HPDE6-E6E7 (cell line): ENCODE data around the gene CLK4.
"Not testable (repeated sequence)": the region's sequence is repeated elsewhere in the genome, so short reads cannot be mapped to it uniquely, and the experiment has no call there.

Experiments
- DNase-seq: peaks from one replicate; pipeline ENCODE4 v3.0.0; 2011; ENCODE audit warnings: missing footprints; ENCODE audit errors: extremely low spot score

CLK4 gene

DNA sequence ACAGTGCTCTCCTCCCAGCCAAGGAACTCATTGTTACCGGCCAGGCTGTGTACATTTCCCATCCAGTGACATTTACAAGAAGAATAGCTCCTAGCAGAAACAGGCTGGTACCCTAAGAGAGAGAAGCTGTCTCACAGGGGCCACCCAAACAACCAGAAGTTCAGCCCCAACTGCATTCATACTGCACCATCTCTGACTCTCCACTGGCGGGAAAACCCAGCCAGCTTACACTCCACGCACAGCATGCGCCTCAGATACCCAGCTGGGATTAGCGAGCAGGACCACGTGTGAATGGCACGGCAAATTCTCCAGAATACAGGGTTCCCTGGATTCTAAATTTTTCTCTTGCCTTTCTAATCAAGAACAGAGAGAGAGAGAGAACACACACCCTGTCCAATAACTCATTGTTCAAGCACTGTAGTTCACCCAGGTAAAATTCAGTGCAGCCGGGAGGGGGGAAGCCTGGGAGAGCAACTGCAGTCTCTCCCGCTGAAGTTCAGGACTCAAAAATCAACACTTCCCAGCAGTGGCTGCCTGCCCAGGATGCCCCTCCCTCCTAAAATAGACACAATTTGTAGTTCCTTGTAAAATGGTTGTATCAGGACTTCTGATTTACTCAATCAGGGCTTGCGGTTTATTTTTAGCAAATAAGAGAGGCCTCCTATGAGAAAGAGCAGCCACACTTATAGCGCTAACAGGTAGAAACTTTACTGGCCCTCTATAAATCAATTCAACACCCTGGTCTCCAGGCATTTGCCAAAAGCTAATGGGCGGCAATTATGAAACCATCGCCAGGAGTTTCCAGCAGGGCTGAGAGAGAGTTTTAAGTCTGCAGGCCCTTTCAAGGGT is 38.9 kb downstream of the CLK4 start:
- no peak for DNase-seq

DNA sequence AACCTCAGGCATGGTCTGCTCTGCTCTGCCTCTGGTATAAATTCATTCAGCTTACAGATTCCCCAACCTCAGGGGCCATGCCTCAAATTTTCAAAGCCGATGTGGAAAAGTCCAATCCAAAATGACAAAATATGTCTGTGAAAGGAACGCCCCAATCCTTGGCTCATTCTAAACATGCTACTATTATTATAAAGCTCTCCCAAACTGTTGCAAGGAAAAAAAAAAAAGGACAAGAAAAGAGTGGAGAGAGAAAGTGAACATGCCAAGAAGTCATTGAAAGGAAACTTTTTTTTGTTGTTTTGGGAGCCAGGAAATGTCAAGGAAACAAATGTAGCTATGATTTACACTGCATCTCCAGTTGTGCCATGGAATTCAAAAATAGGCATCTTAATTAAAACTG is 40.5 kb downstream of the CLK4 start:
- DNase-seq, result no peak

DNA sequence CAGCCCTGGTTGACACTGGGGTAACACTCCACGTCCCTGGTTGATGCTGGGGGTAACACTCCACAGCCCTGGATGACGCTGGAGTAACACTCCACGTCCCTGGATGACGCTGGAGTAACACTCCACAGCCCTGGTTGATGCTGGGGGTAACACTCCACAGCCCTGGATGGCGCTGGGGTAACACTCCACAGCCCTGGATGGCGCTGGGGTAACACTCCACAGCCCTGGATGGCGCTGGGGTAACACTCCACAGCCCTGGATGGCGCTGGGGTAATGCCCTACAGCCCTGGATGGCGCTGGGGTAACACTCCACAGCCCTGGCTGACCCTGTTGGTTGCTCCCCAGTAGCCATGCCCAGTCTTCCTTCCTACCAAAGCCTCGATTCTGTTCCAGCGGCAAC is 41.4 kb downstream of the CLK4 start:
- DNase-seq, result not testable (repeated sequence)

DNA sequence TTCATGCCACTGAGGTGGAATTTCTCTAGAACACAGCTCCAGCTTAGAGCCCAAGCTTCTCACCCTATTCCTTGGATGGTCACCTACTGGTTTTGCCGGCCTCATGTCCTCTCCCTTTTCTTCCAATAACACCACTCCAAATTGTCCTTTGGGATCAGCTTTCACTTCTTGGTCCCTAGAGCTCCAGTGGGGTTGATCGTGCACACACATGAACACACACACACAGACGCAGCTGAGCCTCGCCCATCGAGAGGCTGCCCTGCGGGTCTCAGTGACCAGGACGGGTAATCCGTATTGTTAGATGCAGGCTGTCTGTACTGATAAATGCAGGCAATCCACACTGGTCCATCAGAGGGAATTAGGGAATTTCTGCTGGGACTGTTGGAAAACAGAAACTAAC is 43.6 kb downstream of the CLK4 start:
- no peak for DNase-seq

DNA sequence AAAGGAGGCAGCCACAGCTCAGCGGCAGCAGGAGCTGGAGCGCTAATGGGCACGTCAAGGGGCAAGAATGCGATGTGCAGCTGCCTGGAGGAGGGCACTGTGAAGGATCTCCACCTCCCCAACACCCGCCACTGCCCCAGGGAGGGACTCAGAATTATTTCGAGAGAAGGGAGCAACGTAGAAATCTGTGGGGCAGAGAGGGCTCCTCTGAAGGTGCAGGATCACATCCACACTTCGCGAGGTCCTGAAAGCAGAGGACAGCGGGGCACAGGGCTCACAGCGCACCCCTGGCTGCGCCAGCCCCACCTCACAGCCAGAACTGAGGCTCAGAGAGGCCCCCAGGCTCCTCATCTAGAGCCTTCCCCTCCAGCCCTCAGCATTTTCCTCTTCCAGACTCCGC is 44.6 kb downstream of the CLK4 start:
- no peak for DNase-seq

DNA sequence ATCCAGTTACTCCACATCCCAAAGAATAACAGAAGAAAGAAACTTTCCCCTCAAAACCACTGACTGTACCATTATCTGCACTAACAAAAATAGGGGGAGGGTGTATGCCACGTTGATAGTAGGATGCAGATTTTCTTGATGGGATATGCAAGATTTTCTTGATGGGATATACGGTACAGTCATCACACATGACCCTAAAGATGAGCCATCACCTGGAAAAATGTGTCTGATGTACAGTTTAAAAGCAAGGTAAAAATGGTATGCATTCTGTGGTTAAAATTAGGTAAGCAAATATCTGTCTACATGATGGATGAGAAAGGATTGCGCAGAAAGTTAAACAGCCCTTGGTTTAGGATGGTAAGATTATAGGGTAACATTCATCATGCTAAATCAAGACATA is 45.2 kb downstream of the CLK4 start:
- no peak for DNase-seq

DNA sequence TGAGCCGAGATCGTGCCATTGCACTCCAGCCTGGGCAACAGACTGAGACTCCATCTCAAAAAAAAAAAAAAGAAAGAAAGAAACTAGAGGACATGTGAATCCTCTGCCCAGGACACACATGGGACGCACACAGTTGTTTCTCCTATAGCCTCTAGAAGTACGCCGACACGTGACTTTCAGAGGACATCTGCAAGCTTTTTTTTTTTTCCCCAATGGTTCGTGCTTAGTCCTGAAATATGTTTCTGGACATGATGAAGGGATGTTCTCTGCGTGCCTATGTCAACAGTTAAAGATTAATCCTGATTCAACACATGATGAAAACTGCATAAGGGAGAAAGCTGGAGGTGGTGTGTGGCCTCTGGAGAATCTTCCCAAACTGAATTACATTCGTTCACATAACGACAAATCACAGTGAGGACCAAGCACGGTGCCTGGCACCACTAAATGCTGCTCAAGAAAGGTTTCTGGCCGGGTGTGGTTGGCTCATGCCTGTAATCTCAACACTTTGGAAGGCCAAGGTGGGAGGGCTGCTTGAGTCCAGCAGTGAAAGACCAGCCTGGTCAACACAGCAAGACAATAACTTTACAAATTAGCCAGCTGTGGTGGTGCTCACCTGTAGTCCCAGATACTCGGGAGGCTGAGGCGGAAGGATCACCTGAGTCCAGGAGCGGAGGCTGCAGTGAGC is 46.4 kb downstream of the CLK4 start:
- no peak for DNase-seq

DNA sequence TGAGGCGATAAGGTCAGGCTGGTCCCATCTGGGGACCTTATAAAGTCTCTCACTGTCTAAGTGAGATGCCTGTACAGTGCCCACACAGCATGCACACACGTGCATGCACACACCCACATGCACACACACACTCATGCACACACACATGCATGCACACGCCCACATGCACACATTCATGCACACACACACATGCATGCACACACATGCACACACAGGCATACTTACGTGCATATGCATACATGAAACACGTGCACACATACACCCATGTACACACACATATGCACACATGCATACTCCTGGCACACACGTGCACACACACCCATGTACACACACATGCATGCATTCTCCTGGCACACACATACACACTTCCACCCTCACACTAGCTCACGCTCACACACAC is 48.9 kb downstream of the CLK4 start:
- no peak for DNase-seq

DNA sequence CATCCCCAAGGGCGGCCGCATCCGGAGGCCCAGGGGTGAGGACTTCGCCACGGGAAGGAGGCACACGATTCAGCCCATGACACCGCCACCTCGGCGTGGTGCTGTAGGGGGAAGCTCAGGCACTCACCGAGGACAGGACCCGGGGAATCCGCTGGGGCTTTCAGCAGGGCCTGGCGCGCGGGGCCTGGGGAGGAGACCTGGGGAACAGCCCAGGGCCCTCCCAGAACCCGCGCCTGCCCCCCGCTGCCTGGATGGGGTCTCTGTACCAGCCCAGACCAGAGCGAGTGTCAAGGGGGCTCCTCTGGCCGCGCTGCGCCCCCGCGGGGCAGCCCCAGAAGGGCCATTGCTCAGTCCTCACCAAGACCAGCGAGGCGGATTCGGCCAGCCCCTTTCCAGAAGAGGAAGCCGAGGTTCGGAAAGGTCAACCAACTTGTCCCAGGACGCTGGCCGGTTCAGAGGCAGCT is 49.4 kb downstream of the CLK4 start:
- no peak for DNase-seq

DNA sequence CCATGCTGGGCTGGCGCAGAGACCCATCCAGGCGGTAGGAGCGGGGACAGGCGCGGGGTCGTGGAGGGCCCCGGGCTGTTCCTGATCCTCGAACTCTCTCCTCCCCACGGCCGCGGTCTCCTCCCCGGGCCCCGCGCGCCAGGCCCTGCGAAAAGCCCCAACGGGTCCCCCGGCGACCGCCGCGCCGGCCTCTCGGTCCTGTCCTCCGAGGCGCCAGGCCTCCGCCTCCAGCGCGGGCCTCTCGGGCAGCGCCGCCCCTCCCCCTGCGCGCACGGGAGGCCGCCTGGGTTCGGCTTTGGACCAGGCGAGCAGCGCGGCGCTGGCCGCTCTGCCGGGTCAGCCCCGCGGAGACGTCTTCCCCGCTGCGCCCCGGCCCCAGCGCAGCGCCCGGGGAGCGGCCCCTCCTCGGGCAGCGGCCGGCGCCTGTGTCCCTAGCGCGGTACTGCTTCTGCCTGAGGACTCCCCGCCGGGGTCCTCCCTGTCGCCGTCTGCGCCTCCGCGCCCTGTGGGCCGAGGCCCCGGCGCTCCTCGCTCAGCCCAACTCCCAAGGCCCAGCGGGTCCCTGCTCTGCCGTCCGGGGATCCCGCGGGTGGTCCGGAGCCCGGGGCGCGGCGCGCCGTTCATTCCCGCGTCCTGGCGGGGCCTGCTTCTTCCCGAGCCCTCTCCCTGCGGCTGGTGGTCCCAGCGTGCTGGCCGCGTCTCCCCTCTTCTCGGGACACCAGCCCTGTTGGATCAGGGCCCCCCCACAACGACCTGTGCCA is 50.1 kb downstream of the CLK4 start:
- no peak for DNase-seq

DNA sequence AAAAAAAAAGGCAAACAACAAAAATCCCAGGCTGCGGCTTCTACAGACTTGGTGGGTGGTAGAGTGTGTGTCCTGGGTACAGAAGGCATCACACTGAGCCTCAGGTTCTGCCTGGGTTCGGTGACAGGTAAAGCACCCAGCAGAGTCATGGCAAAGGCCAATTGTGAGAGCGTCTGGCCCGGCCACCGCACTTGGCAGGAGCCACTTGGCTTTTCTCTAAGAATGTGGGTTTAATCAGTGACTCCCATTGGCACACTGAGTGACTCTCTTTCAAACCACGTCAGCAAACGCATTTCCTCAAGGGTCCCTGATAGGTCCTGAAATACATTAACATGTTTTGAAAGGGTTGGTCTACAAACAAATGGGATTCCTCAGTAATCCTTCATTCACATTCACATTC is 53.6 kb downstream of the CLK4 start:
- no peak for DNase-seq

DNA sequence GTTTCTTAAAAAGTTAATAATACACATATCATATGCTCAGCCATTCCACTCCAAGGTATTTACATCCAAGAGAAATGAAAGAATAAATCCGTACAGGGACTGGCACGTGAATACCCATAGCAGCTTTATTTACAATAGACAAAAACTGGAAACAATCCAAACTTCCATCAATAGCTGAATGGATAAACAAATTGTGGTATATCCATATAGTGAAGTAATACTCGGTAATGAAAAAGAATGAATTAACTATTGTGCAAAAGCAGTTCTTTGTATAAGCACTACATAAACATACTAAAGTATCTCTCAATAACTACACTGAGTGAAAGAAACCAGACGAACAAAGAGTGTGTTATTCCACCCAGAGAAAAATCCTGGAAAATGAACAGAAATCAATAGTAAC is 54.2 kb downstream of the CLK4 start:
- no peak for DNase-seq

DNA sequence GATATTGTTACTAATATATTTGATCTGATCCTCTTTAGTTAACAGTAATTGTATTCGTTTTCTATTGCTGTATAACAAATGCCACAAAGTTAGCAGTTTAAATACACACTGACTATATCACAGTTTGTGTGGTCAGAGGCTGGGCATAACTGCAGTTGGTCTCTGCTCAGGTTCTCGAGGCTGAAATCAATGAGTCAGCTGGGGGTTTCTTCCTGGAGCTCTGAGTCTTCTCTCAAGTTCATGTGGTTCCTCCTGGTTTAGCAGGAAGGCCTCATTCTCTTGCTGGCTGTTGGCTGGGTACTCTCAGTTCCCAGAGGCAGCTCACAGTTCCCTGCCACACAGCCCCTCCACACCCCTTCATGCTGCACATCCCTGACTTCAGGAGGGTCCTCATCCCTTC is 57.4 kb downstream of the CLK4 start:
- no peak for DNase-seq

DNA sequence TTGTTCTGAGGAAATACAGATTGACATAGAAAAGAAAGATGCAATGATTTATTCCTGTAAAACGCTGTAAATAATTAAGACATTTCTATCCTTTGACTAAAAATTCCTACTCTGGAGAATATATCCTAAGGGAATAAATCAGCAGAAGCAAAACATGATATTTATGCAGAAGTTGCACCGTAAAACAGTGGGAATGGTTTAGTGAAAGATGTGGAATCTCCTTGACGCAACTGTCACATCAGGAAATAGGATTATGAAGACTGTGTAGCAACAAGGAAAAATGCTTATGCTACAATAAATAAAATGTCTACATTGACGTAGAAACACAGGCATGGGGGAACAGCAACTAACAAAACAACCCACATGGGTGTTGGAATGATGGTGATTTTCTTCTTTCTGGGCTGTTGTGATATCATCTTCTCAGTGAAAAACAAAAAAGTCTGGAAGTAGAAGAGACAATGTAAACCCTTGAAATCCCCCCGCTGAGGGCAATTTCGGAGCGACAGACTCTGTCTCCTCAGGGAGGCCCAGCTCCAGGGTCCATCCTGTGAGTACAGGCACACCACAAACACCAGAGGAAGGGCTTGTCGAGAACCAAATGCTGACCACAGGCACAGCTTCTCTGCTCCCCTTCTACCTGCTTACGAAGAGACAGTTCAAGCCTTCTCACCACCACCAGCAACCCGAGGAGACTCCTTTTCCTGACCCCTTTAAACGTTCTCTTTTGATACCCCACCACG is 61.9 kb downstream of the CLK4 start:
- DNase-seq, result no peak

DNA sequence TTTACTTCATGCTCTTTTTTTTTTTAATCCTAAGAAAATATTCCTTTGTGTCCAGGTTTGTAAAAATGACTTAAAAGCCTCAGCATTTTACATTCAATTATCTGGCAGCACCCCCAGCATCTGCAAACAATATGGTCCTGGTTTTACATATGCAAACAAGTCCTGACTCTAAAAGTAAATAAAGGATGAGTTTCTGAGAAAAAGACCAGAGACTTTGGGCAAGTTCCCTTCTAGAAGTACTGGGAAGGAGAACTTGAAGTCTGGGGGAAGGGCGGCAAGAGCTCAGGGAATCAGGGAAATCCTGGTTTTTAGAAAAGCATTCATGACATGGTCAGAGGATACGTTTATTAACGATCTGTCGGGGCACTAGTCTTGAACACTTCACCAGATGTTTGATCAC is 62.5 kb downstream of the CLK4 start:
- no peak for DNase-seq

DNA sequence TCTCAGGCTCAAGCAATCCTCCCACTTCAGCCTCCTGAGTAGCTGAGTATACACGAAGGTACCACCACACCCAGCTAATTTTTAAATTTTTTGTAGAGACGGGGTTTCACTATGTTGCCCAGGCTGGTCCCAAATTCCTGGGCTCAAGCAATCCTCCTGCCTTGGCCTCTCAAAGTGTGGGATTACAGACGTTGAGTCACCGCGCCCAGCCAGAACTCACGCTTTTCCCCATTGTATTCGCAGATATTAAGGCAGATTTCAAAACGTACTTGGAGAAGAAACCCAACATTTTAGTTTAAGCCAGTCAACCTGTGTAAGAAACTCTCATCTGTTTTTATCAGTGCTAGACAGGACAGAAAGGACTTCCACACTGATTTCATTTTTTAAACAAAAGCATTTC is 63.2 kb downstream of the CLK4 start:
- DNase-seq, result no peak

DNA sequence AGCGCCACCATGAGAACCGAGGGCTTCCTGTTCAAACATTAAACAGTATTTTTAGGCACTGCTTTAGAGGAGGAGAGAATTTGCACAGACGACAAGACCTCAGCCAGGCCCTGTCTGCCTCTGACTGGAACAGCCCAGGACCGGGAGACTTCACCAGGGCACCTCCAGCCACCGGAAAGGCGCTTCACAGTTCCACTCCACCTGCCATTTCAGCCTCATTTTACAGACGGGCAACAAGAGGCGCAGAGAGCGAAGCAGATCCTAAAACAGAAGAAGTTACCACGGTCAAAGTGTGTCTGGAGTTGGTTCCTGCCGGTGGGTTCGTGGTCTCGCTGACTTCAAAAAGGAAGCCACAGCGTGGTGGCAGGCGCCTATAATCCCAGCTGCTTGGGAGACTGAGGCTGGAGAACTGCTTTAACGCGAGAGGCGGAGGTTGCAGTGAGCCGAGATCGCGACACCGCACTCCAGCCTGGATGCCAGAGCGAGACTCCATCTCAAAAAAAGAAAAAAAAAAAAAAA is 65.0 kb downstream of the CLK4 start:
- no peak for DNase-seq

DNA sequence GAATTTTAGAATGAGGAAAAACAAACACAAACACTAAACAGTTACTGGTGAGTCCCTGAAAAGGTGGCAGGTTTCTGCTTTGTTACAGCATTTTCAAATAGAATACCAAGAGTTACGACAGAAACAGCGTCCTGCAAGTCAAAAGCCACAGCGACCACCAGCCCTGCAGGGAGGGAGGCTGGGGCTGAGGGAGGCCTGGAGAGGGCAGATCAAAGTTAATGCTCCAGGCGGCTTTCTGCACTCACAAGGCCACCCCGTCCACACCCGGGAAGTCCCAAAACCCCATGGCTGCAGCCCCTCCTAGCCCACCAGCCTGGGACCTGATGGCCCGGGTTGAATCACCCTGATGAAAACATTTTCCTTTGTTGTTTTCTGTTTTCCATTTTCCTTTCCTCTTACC is 65.9 kb downstream of the CLK4 start:
- DNase-seq, result no peak

DNA sequence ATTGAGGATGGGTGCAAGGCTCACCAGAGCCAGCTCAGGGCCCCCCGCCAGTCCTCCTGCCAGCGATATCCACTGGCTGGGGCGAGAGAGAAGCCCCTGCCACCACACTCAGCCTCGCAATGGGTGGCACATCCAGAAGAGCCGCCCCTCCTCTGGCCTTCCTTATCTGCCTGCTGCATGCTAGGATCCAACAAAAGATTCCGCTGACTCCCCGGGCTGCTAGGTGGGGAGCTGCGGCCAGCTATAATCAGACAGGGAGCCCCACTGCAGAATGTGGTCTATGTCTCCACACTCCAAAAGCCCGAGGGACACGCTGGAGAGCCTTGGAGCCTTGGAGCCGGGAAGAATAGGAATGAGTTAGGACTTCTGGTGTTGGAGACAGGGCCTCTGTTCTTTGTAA is 69.4 kb downstream of the CLK4 start:
- DNase-seq, result no peak

DNA sequence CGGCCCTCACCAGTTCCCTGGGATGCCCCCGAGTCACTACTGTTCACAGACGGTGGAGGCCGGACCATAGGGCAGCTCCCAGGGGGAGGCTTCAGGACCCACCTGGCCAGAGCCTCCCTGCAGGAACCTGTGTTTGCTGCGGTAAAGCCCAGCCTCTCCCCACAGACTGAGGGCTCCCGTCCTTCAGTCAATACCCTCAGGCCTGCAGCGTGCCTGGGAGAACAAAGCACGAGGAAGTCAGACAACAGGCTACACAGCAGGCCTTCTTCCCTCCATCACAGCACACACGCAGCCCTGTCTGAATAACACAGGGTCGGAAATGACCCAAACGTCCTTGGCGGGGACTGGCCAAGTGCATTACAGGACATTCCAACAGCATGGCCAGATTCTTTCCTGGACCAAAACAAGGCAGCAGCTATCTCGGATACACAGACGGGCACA is 71.1 kb downstream of the CLK4 start:
- no peak for DNase-seq

DNA sequence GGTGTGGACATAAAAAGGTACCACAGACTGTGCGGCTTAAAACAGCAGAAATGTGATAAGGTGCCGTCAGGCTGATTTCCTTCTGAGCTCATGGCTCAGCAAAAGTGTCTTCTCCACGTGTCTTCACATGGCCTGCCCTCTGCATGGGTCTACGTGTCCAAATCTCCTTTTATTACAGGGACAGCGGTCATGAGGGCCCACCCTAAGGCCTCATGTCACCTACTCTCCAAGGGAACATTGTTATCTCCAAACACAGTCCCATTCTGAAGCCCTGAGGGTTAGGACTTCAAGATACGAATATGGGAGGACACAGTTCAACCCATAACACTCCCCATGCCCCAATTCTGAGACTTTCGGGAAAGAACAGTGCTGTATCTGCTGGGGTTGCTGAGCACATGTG is 71.8 kb downstream of the CLK4 start:
- no peak for DNase-seq

DNA sequence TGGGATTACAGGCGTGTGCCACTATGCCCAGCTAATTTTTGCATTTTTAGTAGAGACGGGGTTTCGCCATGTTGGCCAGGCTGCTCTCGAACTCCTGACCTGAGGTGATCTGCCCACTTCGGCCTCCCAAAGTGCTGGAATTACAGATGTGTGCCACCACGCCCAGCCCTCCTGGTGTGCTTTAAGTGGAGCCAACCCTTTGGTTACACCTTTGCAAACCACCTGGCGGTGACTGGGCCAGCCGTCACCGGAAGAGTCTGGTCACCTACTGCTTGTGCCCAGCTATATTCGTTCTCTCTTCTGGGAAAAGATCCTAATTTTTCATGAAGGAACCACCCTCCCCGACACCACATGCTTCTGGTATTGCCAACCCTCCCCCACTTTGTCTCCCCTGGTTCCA is 72.5 kb downstream of the CLK4 start:
- no peak for DNase-seq
